Breast epithelium (tissue), 3 donors: ENCODE data around the gene TBXAS1.

ENCODE experiments used
- POLR2A ChIP-seq: fragments of 450-650 bp; IDR thresholded peaks from one replicate; pipeline ENCODE4 v1.6.1; 2016; ENCODE audit warnings: antibody characterized with exemption, mild to moderate bottlenecking, moderate library complexity
- POLR2AphosphoS5 ChIP-seq, 3 donors: sonication (generic); formaldehyde crosslinking; IDR thresholded peaks; one replicate each; pipeline ENCODE4 v1.6.1; 2017; ENCODE audit warnings: antibody characterized with exemption in 3 of 3
- TF ChIP-seq, protein P1 (sequence below), 3 donors: fragments of 450-650 bp; IDR thresholded peaks; one replicate each; pipeline ENCODE4 v1.5.1; 2016 to 2017; ENCODE audit warnings: antibody characterized with exemption in 3 of 3, mild to moderate bottlenecking in 3 of 3, moderate library complexity in 3 of 3

GRCh38 chr7:139948167-139948566 is 119.1 kb downstream of the TBXAS1 start:
- TF ChIP-seq, protein P1, sequence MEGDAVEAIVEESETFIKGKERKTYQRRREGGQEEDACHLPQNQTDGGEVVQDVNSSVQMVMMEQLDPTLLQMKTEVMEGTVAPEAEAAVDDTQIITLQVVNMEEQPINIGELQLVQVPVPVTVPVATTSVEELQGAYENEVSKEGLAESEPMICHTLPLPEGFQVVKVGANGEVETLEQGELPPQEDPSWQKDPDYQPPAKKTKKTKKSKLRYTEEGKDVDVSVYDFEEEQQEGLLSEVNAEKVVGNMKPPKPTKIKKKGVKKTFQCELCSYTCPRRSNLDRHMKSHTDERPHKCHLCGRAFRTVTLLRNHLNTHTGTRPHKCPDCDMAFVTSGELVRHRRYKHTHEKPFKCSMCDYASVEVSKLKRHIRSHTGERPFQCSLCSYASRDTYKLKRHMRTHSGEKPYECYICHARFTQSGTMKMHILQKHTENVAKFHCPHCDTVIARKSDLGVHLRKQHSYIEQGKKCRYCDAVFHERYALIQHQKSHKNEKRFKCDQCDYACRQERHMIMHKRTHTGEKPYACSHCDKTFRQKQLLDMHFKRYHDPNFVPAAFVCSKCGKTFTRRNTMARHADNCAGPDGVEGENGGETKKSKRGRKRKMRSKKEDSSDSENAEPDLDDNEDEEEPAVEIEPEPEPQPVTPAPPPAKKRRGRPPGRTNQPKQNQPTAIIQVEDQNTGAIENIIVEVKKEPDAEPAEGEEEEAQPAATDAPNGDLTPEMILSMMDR (IDR thresholded peaks at IDR 0.05) = no peak
- TF ChIP-seq POLR2AphosphoS5 (IDR thresholded peaks at IDR 0.05) (no peak), POLR2A (no peak)
